HG03442 (cell line): ENCODE results near the gene PROP1.
"Not testable (repeated sequence)": the region's sequence is repeated elsewhere in the genome, so short reads cannot be mapped to it uniquely, and the experiment has no call there.

Experiments
- ATAC-seq: cut with Tn5 transposase; IDR thresholded peaks from one replicate; pipeline ENCODE4 v1.9.1; 2021; ENCODE audit warnings: mild to moderate bottlenecking, moderate library complexity; ENCODE audit not compliant: unreplicated experiment

PROP1 gene

DNA sequence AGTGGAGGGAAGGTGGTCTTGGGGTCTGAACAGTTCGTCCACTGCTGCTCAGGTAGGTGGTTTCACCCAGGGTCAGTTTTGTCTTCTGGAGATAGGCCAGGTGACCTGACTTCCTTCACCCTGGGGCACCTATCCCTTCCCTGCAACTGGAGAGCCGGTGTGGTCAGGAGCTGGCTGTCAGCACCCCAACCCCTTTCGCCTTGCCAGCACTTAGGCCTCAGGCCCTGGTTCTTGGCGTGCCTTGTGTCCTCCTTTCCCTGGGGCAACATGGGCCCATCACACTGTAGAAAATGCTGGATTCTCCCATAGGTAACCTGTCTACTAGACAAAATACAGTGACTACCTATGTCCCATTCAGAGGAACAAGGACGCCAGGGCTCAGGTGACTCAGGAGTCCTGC, 13.1 kb downstream of the PROP1 start:
- no peak for ATAC-seq

DNA sequence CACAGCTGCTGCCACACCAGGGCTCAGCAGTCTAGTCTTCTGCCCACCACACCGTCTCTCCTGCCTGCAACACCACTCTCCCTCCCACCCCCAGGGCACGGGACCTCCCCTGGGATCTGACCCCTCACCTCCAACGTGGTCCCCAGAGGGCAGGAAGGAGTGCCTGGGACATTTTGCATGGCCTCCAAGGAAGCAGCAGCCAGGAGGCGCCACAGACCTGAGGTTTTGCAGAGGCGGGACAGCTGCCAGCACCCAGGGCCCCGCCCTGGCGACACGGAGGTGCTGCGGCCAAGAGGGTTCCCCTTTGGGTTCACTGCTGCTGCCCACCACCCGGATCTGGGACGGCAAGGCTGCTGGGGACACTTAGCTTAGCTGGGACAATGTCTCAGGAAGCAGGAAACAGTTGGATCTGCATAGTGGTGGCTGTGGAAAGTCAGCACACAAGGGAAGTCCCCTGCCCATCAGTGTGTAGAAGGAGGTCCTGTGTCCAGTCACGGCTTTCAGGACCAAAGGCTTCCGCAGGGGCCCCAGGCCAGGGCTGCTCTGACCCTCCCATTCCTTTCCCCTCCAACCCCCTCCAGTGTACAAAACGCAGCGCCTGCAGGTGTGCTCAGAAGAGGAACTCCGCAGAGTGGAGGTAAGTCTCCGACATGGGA, 13.8 kb downstream of the PROP1 start:
- no peak for ATAC-seq

GRCh38 chr5:177981296-177982071, 14.6 kb downstream of the PROP1 start:
- no peak for ATAC-seq

DNA sequence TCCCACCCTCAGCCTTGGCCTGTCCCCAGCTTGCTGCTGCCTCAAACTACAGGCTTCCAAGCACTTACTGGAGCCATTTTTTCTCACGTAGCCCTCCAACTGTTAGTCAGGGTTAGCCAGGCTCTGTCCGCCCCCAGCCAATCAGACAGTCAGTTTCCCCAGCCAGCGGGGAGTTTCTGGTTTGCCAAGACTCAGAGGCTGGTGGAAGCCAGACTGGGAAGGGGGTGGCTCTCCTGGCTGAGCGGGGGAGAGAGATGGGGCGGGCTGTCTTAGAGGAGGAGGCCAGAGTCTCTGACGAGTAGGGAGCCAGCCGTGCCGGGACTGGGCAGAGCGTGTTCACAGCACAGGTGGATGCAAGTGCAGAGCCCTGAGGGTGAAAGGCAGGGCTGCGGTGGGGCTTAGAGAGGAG, 15.3 kb downstream of the PROP1 start:
- no peak for ATAC-seq

GRCh38 chr5:177977600-177977999, 18.4 kb downstream of the PROP1 start:
- ATAC-seq, result not testable (repeated sequence)

- no peak for ATAC-seq
These were observed 22.9 kb downstream of the PROP1 start for GRCh38 chr5:177973066-177973635.

DNA sequence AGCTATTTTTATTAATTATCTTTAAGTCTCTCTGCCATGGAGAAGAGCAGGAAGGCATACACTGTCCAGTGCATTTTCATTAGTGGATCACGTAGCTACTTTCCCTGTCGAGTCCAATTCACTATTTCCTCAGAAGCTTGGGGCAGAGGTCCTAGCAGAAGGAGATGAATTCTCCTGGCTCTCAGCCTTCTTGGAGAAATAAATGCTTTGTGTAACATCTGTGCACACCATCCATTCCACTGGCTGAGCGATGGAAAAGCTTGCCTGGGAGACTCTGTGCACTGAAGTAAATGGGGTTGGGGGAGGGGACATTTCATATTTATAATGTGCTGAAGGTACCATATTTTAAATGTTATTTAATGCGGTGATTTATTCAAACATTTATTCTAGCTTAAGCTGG, 23.4 kb downstream of the PROP1 start:
- no peak for ATAC-seq

- not testable (repeated sequence) for ATAC-seq
These were observed 24.0 kb downstream of the PROP1 start for GRCh38 chr5:177972014-177972413.

DNA sequence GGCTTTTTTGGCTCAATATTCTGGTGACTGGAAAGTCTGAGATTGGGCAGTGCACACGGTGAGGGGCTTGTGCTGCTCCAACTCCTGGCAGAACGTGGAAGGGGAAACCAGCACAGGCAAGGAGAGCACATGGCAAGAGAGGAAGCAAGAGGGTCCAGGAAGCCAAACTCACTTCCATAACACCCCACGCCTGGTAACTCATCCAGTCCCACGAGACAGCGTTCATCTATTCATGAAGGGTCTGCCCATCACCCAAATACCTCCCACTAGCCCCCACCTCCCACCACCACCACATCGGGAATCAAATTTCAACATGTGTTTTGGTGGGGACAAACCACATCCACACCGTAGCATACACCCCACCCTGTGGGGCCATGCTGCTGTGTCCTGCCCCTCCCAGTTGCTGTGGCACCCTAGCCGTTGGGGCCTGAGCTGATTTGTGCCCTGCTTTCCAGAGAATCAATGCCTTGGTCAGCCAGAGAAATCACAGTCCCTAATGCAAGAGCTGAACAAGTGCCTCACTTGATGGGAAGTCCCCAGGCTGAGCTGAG, 27.3 kb downstream of the PROP1 start:
- ATAC-seq, result no peak

DNA sequence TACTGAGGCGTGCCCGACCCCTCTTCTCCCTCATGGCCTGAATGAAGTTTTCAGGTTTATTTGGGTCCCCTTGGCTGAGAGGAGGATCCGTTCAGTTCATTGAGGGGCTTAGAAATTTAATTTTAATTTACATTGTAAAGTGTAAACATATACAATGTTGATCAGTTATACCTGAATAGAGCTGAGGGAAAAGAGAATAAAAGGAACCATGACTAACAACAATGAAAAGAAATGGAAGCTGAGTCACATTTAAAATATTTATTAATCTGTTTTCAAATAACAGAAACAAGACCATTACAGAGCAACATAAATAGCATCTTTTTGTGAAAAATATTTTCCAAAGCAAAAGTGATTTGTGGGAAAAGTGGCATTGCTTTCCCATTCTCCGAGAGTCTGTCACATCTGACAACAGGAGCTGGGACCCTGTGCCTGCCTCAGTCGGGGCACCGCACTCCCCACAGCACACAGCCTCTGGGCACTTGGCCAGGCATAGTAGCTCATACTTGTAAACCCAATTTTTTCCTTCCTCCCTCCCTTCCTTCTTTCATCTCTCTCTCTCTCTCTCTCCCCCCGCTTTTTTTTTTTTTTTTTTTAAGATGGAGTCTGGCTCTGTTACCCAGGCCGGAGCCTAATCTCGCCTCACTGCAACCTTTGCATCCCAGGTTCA, 28.7 kb downstream of the PROP1 start:
- ATAC-seq, result no peak

DNA sequence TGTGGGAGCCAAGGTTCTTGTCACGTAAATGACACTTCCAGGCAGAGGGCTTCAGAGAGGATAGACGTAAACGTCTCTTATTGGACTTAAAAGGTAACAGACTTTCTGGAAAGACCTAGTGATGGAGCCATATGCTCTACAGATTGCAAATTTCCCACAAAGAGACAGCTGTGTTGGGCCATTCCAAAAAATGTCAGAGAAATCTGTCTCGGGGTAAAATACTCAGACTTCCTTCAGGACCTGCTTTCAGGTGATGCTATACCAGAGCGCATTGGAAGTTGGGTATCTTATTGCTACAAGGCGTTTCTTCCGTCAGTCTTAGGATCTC, 29.2 kb downstream of the PROP1 start:
- no peak for ATAC-seq

- no peak for ATAC-seq
These were observed 29.8 kb downstream of the PROP1 start for GRCh38 chr5:177966009-177966838.

DNA sequence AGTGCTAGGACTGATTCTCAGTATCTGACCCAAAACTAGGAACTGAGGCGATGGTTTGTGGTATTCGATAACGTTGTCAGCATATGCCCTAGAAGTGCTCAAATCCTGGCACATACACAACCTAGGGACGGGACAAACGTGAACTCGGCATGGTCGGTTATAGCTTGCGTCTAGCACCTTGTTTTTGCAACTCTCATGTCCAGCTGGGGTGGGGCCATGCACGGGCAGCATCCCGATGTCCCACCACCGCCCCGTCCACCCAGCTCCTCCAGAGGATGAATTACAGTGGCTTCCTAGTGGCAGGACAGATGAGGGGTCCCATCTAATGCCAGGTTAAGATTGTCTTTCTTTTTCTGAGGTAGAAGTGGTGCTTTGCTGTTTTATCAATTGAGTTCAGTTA, 31.6 kb downstream of the PROP1 start:
- no peak for ATAC-seq

GRCh38 chr5:177963966-177964365, 32.1 kb downstream of the PROP1 start:
- ATAC-seq, result no peak

DNA sequence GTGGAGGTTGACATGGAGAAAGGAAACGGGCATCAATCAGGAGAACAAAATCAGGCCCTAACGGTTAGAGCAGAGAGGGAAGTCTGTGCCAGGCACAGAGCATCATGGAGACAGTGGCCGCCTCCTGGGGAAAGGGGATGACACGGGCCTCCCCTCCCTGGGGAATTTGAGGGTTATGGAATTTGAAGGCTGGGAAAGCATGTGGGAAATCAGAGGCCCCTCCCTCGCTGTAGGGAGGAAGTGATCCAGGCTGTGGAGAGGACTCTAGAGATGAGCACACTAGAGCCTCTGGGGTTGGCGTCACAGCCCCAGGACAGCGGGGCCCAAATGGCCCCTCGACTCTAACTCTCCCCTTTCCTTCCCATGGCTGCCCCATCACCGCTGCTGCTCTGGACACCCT, 36.7 kb downstream of the PROP1 start:
- no peak for ATAC-seq

DNA sequence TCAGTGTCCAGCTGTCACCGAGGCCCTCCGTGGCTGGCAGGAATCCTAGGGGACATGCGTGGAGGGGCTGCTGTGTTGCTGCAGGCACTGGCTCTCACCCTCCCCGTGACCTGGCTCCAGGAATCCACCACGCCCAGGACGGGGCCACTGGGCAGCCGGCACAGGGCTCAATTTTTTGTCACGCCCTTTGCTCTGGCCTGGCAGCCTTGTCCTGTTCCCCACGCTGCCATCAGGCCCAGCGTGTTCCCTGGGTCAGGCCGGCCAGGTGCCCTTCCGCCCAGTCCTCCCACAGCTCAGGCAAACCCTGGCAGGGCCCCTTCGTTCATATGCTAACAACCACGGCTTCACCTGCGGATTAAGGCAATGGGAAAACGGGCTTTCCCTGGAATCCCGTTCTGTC, 37.3 kb downstream of the PROP1 start:
- ATAC-seq, result no peak

- ATAC-seq, result no peak
These were observed 38.8 kb downstream of the PROP1 start for GRCh38 chr5:177957241-177957640.

DNA sequence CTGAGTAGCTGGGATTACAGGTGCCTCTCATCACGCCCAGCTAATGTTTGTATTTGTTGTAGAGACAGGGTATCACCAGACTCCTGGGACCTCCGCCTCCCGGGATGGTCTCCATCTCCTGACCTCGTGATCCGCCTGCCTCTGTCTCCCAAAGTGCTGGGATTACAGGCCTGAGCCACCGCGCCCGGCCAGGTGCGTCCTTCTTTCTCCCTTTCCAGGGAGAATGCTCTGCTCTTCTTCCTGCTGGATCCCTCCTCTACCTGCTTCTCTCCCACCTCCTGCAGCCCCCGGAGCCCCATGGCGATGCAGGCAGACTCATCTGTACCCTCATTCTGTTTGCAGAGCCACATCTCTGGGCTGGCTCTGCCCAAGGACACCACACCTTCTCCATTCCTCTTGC, 42.9 kb downstream of the PROP1 start:
- ATAC-seq, result not testable (repeated sequence)

GRCh38 chr5:177949656-177950055, 46.4 kb downstream of the PROP1 start:
- not testable (repeated sequence) for ATAC-seq

DNA sequence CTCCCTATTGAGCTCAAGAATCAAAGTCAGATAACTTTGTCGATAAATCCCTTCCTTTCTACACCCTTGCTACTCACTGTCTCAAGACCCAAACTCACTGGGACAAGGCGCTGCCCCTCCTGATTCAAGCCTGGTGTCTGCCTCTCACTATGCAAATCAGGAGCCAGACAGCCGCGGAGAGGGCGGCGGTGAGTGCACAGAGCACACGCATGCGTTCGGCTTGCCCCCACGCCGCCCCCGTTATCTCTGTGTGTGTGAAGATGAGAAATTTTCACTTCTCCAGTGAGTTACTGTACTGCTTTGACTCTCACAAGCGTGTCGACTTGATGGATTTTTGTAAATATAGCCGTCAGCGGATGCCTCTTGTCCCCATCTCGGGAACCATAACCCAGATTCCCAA, 47.0 kb downstream of the PROP1 start:
- peak; percentile 51 for ATAC-seq

DNA sequence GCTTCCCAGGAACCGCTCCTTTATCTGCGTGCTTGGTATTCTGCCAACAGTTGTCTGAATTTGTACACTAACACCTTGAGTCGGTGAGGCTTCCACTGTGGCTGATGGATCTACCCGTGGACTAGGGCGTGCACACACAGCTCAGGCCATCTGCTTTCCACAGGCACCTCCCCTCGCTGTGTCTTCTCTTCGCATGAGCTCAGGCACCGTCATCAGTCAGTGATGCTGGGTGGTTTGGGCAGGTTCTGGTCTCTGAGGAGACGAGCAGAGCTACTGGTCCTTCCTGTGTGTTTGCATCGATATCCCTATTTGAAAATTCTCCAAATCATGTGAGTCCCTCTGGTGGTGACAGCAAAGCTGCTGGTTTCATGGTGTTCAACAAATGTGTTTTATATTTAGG, 48.1 kb downstream of the PROP1 start:
- not testable (repeated sequence) for ATAC-seq
